ENCODE measurements around the gene TIMELESS.

- TF ChIP-seq CTCF (IDR thresholded peaks at IDR 0.05): no peak
- no peak for TF ChIP-seq POLR2A (IDR thresholded peaks at IDR 0.05)
Measured at GRCh38 chr12:56382611-56383010, 66.6 kb downstream of the TIMELESS start.
